OCI-LY3 (cell line): ENCODE measurements around the gene ACBD6.

Experiments used
- EZH2phosphoT487 ChIP-seq: fragments of 200-600 bp; shearing (Covaris generic); IDR thresholded peaks from 2 replicates; pipeline ENCODE4 v1.6.1; 2018; ENCODE audit warnings: antibody characterized with exemption, mixed run types, low read depth
- TF ChIP-seq, protein P1 (sequence below): fragments of 200-600, 300-600 bp; sonication (generic); IDR thresholded peaks from 2 replicates; pipeline ENCODE4 v1.5.1; 2014; ENCODE audit warnings: antibody characterized with exemption, low read length, low read depth

- TF ChIP-seq, protein P1, sequence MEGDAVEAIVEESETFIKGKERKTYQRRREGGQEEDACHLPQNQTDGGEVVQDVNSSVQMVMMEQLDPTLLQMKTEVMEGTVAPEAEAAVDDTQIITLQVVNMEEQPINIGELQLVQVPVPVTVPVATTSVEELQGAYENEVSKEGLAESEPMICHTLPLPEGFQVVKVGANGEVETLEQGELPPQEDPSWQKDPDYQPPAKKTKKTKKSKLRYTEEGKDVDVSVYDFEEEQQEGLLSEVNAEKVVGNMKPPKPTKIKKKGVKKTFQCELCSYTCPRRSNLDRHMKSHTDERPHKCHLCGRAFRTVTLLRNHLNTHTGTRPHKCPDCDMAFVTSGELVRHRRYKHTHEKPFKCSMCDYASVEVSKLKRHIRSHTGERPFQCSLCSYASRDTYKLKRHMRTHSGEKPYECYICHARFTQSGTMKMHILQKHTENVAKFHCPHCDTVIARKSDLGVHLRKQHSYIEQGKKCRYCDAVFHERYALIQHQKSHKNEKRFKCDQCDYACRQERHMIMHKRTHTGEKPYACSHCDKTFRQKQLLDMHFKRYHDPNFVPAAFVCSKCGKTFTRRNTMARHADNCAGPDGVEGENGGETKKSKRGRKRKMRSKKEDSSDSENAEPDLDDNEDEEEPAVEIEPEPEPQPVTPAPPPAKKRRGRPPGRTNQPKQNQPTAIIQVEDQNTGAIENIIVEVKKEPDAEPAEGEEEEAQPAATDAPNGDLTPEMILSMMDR, result no peak
- TF ChIP-seq EZH2phosphoT487, result no peak
Observed at GRCh38 chr1:180257028-180257386, 245.4 kb downstream of the ACBD6 start.
